Esophagus mucosa (tissue), 1 donor: ENCODE results near the gene SLAMF6. TPM values are rescaled to one million over a fixed set of nuclear protein-coding genes. Genes with fewer than 3 reads are reported as not detected.
A peak's percentile ranks its signal among the peaks of the same experiment; 100 is the strongest.
"Not testable (repeated sequence)": the region's sequence is repeated elsewhere in the genome, so short reads cannot be mapped to it uniquely, and the experiment has no call there.

ENCODE experiments used
- ATAC-seq: fragments of 200-7000 bp; cut with Tn5 transposase; one replicate; pipeline ENCODE4 v1.9.1; 2020
- total RNA-seq: library from RNA; stranded (reverse); gene quantifications from one replicate; pipeline ENCODE4 v1.2.4, GENCODE V29; 2023
- donor health status: DM: yes; HTN: yes; CAD: no.

SLAMF6 gene
- total RNA-seq: 0.28 TPM

- peak; percentile 11 for ATAC-seq
Observed at GRCh38 chr1:160522622-160523345, at the start of gene SLAMF6. Gene SLAMF6, minus strand, starts transcription at chr1:160523255. Its CDS starts 63 bp downstream, at chr1:160523192.

GRCh38 chr1:160570840-160571239, 47.8 kb upstream of the SLAMF6 start:
- no peak for ATAC-seq

GRCh38 chr1:160569806-160570205, 46.8 kb upstream of the SLAMF6 start:
- no peak for ATAC-seq

- no peak for ATAC-seq
Observed at GRCh38 chr1:160567858-160568682, 45.0 kb upstream of the SLAMF6 start.

- no peak for ATAC-seq
Observed at GRCh38 chr1:160567341-160567740, 44.3 kb upstream of the SLAMF6 start.

GRCh38 chr1:160565564-160565963, 42.5 kb upstream of the SLAMF6 start:
- ATAC-seq: no peak

- not testable (repeated sequence) for ATAC-seq
Observed at GRCh38 chr1:160563230-160563629, 40.2 kb upstream of the SLAMF6 start.

- not testable (repeated sequence) for ATAC-seq
Observed at GRCh38 chr1:160562745-160563144, 39.7 kb upstream of the SLAMF6 start.

GRCh38 chr1:160560806-160561205, 37.8 kb upstream of the SLAMF6 start:
- no peak for ATAC-seq

- ATAC-seq: no peak
Observed at GRCh38 chr1:160560045-160560705, 37.1 kb upstream of the SLAMF6 start.

- ATAC-seq: not testable (repeated sequence)
Observed at GRCh38 chr1:160559437-160559836, 36.4 kb upstream of the SLAMF6 start.

GRCh38 chr1:160558660-160559380, 35.8 kb upstream of the SLAMF6 start:
- no peak for ATAC-seq

GRCh38 chr1:160553778-160554177, 30.7 kb upstream of the SLAMF6 start:
- ATAC-seq: no peak

GRCh38 chr1:160552425-160552824, 29.4 kb upstream of the SLAMF6 start:
- no peak for ATAC-seq

- no peak for ATAC-seq
Observed at GRCh38 chr1:160550572-160551034, 27.5 kb upstream of the SLAMF6 start.

- no peak for ATAC-seq
Observed at GRCh38 chr1:160549665-160550006, 26.6 kb upstream of the SLAMF6 start.

GRCh38 chr1:160548960-160549664, 26.1 kb upstream of the SLAMF6 start:
- no peak for ATAC-seq

GRCh38 chr1:160548183-160548582, 25.1 kb upstream of the SLAMF6 start:
- ATAC-seq: no peak

GRCh38 chr1:160547422-160547821, 24.4 kb upstream of the SLAMF6 start:
- no peak for ATAC-seq

- no peak for ATAC-seq
Observed at GRCh38 chr1:160546942-160547341, 23.9 kb upstream of the SLAMF6 start.

- peak; percentile 31 for ATAC-seq
Observed at GRCh38 chr1:160544647-160545046, 21.6 kb upstream of the SLAMF6 start.
